SKM-1 (cell line): ENCODE data around the gene CNTN2.

Experiments
- DNase-seq: peaks from one replicate; lab custom pipeline; 2025; ENCODE audit not compliant: unreplicated experiment; lab: John Stamatoyannopoulos, UW

CNTN2 gene

DNA sequence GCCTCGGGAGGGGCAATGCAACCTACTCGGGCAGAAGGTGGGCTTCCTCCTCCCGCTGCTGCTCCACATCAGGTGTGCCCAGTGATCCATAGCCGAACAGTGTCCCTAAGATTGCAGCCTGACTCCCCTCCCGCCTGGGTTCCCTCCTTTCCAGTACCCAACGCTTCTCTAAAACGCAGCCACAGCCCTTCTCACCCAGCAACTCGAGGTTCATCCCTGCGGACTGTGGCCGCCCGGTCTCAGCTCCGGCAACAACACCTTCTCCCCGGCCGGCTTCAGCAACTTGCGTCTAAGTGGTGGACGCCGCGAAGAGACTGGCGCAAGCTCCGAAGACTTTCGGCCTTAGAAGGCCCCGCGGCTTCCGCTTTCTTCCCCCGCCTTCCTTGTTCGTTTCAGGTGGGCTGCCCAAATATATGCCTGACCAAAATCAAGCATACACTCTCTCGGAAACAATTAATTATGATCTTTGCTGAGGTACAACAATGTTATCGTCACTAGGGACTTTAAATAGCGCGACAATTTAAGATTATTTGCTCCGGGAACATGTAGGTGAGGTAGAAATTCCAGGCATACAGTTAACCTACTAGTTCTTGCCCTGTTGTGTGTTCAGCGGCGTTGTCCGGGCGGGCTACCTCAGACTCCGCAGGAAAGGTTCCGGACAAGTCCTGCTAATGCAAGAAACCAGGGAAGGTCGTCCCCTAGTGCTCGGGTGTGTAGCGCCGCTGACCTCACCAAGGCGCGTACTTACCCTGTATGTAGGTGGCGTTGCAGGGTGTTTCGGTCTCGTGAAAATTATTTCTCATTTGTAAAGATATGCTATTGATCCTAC, 78.9 kb downstream of the CNTN2 start, which contains the start of gene RBBP5:
RBBP5 (minus strand) TSS at position 319 of the 829 bp plus-strand sequence; CDS start at position 214, 105 bp downstream.
- peak; percentile 100 for DNase-seq

DNA sequence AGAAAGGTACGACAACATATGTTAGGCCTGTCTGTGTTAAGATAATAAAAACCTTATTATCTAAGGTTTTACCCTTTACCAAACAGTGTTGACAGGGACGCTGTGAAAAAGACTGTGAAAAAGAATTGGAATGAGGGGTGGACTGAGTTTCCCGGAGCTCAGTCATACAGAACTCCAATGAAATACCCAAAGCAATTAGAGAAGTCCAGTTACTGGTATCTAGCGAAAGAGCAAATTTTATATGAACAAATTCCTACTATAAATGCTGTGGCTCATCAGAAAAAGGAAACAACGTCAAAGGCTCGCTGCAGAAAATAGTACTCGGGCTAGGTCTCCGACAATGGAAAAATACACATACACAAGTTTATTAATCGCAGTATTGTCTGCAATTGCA, 79.5 kb downstream of the CNTN2 start:
- no peak for DNase-seq

DNA sequence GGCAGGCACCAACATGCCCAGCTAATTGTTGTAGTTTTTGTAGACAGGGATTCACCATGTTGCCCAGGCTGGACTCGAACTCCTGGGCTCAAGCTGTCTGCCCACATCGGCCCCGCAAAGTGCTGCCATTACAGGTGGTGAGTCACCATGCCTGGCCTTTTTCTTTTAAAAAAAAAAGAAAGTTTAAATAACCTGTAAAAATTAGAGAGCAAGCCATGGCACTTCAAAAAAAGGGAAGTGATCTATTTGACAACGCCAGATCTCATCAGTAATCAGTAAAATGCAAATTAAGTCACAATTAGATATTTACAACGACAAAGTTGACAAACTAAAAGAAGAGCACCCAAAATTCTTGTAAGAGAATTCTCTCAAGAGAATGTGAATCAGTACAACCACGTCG, 81.7 kb downstream of the CNTN2 start:
- DNase-seq = no peak

DNA sequence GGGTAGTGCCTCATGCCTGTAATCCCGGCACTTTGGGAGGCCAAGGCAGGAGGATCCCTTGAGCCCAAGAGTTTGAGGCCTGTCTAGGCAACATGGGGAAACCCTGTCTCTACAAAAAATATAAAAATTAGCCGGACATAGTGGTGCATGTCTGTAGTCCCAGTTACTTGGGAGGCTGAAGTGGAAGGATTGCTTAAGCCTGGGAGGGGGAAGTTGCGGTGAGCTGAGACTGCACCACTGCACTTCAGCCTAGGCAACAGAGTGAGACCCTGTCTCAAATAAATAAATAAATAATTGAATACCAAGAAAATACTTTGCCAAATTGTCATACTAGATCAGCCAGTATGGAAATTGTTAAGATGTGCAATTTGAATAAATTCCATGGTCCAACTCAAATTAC, 84.6 kb downstream of the CNTN2 start:
- peak; percentile 52 for DNase-seq
